GM12878 (cell line): ENCODE data around the gene AFAP1. TPM values are rescaled to one million over a fixed set of nuclear protein-coding genes. Genes with fewer than 3 reads are reported as not detected.

Experiments
- ATAC-seq: fragments of 200-7000 bp; cut with Tn5 transposase; 3 replicates; pipeline ENCODE4 v1.9.1; 2020; ENCODE audit warnings: mild to moderate bottlenecking, moderate library complexity
- BruUV-seq: library from RNA; stranded (reverse); fragments of 400-500 nt; replicated peaks from 2 replicates; lab custom pipeline; 2021; lab: Mats Ljungman, UMichigan
- CTCF ChIA-PET: fragments of 300-600 bp; sonication (Branson Sonifier 250); formaldehyde crosslinking; extraction: SDS; loops from one replicate; lab custom pipeline; 2021; ENCODE audit warnings: inconsistent platforms; lab: Yijun Ruan, JAX
- POLR2A ChIA-PET: fragments of 350-600 bp; formaldehyde crosslinking; extraction: SDS; loops from one replicate; lab custom pipeline; 2021; ENCODE audit warnings: inconsistent platforms; lab: Charles Lee
- RAD21 ChIA-PET: fragments of 300-600 bp; sonication (Branson Sonifier 250); formaldehyde crosslinking; loops from one replicate; lab custom pipeline; 2023; ENCODE audit warnings: antibody characterized with exemption; ENCODE audit not compliant: unreplicated experiment; lab: Charles Lee
- SMC1A ChIA-PET: fragments of 300-600 bp; sonication (Branson Sonifier 250); formaldehyde crosslinking; loops from one replicate; lab custom pipeline; 2023; ENCODE audit not compliant: unreplicated experiment, uncharacterized antibody; lab: Charles Lee
- DNase-seq: peaks from one replicate; pipeline ENCODE4 v3.0.0-alpha.2; 2011; ENCODE audit warnings: low read depth, low spot score
- FAIRE-seq: peaks from 3 replicates; lab custom pipeline; 2011; peaks lifted over from hg19 to GRCh38; lab: Jason Lieb, UNC
- H2AFZ ChIP-seq: 2 replicates; pipeline ENCODE4 v1.6.0; 2011; ENCODE audit warnings: low read depth, low read length, control low read depth; ENCODE audit not compliant: control insufficient read depth
- H3K27ac ChIP-seq: 2 replicates; pipeline ENCODE4 v1.5.1; 2011; ENCODE audit warnings: control low read depth; ENCODE audit not compliant: control insufficient read depth, insufficient read depth
- H3K27me3 ChIP-seq, 2 experiments: replicated peaks in 1 of 2; 2 replicates each; pipeline versions ENCODE4 v1.6.0 to v1.6.1; 2011; ENCODE audit warnings: low read length in 1 of 2; ENCODE audit not compliant: control insufficient read depth in 2 of 2, insufficient read depth in 2 of 2
- H3K36me3 ChIP-seq, 2 experiments: 2 replicates each; pipeline ENCODE4 v1.5.1; 2011; ENCODE audit warnings: low read length in 1 of 2; ENCODE audit not compliant: control insufficient read depth in 2 of 2, insufficient read depth in 2 of 2
- H3K4me1 ChIP-seq: 2 replicates; pipeline ENCODE4 v1.6.1; 2011; ENCODE audit warnings: mild to moderate bottlenecking, low read length, moderate library complexity, mixed read lengths; ENCODE audit not compliant: control insufficient read depth, insufficient read depth
- H3K4me2 ChIP-seq: 2 replicates; pipeline ENCODE4 v1.6.0; 2011; ENCODE audit warnings: control low read depth; ENCODE audit not compliant: control insufficient read depth, insufficient read depth
- H3K4me3 ChIP-seq: fragments of 200-600 bp; sonication (generic); 2 replicates; pipeline ENCODE4 v1.5.1; 2016
- H3K79me2 ChIP-seq: 2 replicates; pipeline ENCODE4 v1.6.0; 2011; ENCODE audit warnings: low read length; ENCODE audit not compliant: control insufficient read depth, insufficient read depth
- H3K9ac ChIP-seq: 2 replicates; pipeline ENCODE4 v1.8.0; 2011; ENCODE audit warnings: low read length, control low read depth, mixed read lengths; ENCODE audit not compliant: control insufficient read depth, insufficient read depth
- H3K9me3 ChIP-seq: replicated peaks from 3 replicates; pipeline ENCODE4 v1.5.1; 2011; ENCODE audit warnings: mild to moderate bottlenecking, low read length; ENCODE audit not compliant: control insufficient read depth, insufficient read depth
- H4K20me1 ChIP-seq: 2 replicates; pipeline ENCODE4 v1.6.0; 2011; ENCODE audit not compliant: control insufficient read depth, insufficient read depth
- NFYA ChIP-seq: IDR thresholded peaks from 2 replicates; pipeline ENCODE4 v1.6.1; 2011; ENCODE audit warnings: low read depth, mild to moderate bottlenecking, low read length, improper control_type of control experiment, borderline replicate concordance
- PAX8 ChIP-seq: fragments of 450-650 bp; IDR thresholded peaks from 2 replicates; pipeline ENCODE4 v1.6.1; 2017; ENCODE audit warnings: mild to moderate bottlenecking, moderate library complexity
- WGBS: methylation state at CpG from one replicate; pipeline ENCODE4 v1.1.6; 2016; ENCODE audit warnings: low lambda C conversion rate; ENCODE audit not compliant: insufficient replicate concordance, insufficient coverage; ENCODE audit errors: missing lambda C conversion rate; 5-methylcytosine and 5-hydroxymethylcytosine counted together
- in situ Hi-C: fragments of 300-500 bp; cut with MboI; formaldehyde crosslinking; loops from 9 replicates; pipeline ENCODE4 v1.14.3; 2018; ENCODE audit warnings: mixed read lengths
- intact Hi-C: fragments of 100-400 bp; cut with micrococcal nuclease; formaldehyde crosslinking; loops from one replicate; pipeline ENCODE4 v1.14.2; 2022; ENCODE audit not compliant: unreplicated experiment
- polyA plus RNA-seq, 11 experiments: library from polyadenylated mRNA; depleted of rRNA in 4 of 11; unstranded in 6 of 11; stranded (reverse) in 5 of 11; fragments of >200 nt; fragmentation: Nextera tagmentation in 4 of 11; fragmentation: Illumina TruSeq in 1 of 11; extraction: Ambion mirVana in 4 of 11; extraction: Trizol in 1 of 11; gene quantifications; 1 replicate in 1 of 11; 2 replicates in 10 of 11; pipeline versions ENCODE4 v1.2.1 to v1.2.3, GENCODE V29; 2011 to 2016; ENCODE audit warnings: inconsistent platforms in 2 of 11, missing spikeins in 2 of 11, low read depth in 1 of 11
- total RNA-seq, 4 experiments: library from RNA; depleted of rRNA in 3 of 4; stranded (reverse); fragments of >200 nt in 3 of 4; fragmentation: Illumina TruSeq in 1 of 4; extraction: Trizol in 1 of 4; gene quantifications; 2 replicates each; pipeline versions ENCODE4 v1.2.1 to v1.2.3, GENCODE V29; 2013 to 2021
- TF ChIP-seq, protein P1 (sequence below): fragments of 150-350 bp; IDR thresholded peaks from 2 replicates; pipeline ENCODE4 v1.6.1; 2016; ENCODE audit warnings: low read depth, low read length
- TF ChIP-seq, protein P2 (sequence below): fragments of 450-650 bp; IDR thresholded peaks from 2 replicates; pipeline ENCODE4 v1.6.1; 2017; ENCODE audit warnings: mild to moderate bottlenecking, moderate library complexity

Gene AFAP1
- total and polyA plus RNA-seq, 10 of the 15 experiments (the other 5 are each of a cell fraction or from before 2014, with no cell fraction given): 0.02 to 0.23 (median 0.09) TPM; not detected in 1

DNA sequence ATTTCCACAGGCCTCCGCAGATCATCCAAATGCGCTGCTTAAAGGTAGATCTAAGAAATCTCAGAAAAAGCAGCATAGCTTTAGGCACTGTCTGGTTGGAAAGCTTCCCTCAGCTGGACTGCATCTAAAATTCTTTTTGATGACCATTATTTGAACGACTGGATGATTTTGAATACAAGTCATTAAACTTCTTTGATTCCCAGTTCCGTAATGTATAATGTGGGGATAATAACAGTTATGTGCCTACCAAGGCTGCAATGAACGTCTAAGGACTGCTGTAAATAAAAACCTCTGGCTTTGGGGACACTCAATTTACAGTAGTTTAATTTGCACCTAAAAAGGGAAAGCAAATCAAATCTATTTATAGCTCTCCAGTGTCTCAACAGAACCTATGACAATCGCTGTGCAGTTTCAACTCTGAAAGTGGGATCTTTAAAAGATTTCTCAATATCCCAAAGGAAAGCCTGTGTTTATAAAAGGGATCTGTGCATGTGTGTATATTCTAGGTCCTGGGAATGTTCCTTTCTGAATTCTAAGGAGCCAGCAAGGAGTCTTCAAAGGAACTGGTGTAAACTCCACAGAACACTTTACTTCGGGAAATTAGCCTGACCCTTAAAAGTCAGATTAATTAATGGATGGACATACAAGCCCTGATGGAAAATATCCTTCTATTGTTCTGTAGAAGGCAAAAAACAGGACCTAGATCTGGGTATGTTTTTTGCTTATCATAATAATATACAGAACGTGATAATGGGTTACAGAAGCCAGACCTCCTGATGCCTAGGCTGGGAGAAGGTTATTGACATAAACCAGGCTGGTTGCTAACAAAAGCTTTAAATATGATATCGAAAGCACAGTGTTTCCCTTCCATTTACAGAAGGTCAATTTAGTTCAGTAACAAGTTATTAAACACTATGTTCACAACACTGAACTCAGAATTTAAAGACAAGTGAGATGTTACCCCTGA is 53.4 kb downstream of the AFAP1 start:
- FAIRE-seq (no peak), ATAC-seq (no peak), DNase-seq (no peak)
- no peak for TF ChIP-seq PAX8
- TF ChIP-seq, protein P1, sequence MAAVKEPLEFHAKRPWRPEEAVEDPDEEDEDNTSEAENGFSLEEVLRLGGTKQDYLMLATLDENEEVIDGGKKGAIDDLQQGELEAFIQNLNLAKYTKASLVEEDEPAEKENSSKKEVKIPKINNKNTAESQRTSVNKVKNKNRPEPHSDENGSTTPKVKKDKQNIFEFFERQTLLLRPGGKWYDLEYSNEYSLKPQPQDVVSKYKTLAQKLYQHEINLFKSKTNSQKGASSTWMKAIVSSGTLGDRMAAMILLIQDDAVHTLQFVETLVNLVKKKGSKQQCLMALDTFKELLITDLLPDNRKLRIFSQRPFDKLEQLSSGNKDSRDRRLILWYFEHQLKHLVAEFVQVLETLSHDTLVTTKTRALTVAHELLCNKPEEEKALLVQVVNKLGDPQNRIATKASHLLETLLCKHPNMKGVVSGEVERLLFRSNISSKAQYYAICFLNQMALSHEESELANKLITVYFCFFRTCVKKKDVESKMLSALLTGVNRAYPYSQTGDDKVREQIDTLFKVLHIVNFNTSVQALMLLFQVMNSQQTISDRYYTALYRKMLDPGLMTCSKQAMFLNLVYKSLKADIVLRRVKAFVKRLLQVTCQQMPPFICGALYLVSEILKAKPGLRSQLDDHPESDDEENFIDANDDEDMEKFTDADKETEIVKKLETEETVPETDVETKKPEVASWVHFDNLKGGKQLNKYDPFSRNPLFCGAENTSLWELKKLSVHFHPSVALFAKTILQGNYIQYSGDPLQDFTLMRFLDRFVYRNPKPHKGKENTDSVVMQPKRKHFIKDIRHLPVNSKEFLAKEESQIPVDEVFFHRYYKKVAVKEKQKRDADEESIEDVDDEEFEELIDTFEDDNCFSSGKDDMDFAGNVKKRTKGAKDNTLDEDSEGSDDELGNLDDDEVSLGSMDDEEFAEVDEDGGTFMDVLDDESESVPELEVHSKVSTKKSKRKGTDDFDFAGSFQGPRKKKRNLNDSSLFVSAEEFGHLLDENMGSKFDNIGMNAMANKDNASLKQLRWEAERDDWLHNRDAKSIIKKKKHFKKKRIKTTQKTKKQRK: no peak
- no peak for TF ChIP-seq NFYA
- TF ChIP-seq, protein P2, sequence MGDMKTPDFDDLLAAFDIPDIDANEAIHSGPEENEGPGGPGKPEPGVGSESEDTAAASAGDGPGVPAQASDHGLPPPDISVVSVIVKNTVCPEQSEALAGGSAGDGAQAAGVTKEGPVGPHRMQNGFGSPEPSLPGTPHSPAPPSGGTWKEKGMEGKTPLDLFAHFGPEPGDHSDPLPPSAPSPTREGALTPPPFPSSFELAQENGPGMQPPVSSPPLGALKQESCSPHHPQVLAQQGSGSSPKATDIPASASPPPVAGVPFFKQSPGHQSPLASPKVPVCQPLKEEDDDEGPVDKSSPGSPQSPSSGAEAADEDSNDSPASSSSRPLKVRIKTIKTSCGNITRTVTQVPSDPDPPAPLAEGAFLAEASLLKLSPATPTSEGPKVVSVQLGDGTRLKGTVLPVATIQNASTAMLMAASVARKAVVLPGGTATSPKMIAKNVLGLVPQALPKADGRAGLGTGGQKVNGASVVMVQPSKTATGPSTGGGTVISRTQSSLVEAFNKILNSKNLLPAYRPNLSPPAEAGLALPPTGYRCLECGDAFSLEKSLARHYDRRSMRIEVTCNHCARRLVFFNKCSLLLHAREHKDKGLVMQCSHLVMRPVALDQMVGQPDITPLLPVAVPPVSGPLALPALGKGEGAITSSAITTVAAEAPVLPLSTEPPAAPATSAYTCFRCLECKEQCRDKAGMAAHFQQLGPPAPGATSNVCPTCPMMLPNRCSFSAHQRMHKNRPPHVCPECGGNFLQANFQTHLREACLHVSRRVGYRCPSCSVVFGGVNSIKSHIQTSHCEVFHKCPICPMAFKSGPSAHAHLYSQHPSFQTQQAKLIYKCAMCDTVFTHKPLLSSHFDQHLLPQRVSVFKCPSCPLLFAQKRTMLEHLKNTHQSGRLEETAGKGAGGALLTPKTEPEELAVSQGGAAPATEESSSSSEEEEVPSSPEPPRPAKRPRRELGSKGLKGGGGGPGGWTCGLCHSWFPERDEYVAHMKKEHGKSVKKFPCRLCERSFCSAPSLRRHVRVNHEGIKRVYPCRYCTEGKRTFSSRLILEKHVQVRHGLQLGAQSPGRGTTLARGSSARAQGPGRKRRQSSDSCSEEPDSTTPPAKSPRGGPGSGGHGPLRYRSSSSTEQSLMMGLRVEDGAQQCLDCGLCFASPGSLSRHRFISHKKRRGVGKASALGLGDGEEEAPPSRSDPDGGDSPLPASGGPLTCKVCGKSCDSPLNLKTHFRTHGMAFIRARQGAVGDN: no peak
- CTCF ChIA-PET: no interaction called here
- in situ Hi-C loops: no loop called here
- SMC1A ChIA-PET: no interaction called here
- no peaks in the 10 kb centered on the region for H3K4me1 ChIP-seq
- H3K36me3 ChIP-seq: no peaks in the 10 kb centered on the region
- no peaks in the 10 kb centered on the region; the same call in 2 of the 3 replicates for H3K9me3 ChIP-seq
- POLR2A ChIA-PET: no interaction called here
- no peaks in the 10 kb centered on the region for H3K79me2 ChIP-seq
- no peak overlapping the region for H3K4me2 ChIP-seq
- no peaks in the 10 kb centered on the region; a peak in 1 of 4 replicates for H3K27me3 ChIP-seq
- RAD21 ChIA-PET: no interaction called here
- H3K27ac ChIP-seq: no peak overlapping the region
- no TSS peak for BruUV-seq
- H4K20me1 ChIP-seq: no peaks in the 10 kb centered on the region
- H2AFZ ChIP-seq: no peak overlapping the region
- H3K9ac ChIP-seq: no peak overlapping the region
- intact Hi-C loops: no loop called here
- no peak overlapping the region for H3K4me3 ChIP-seq
- WGBS: 44% methylated on average over 9 of the region's 9 CpGs
